Stimulated activated CD4-positive, alpha-beta T cell treated with anti-CD3 and anti-CD28 coated beads, Interleukin-4, amount 100 ng/mL, for 24 hours (primary cell): ENCODE data around the gene MMP17.
A peak's percentile ranks its signal among the peaks of the same experiment; 100 is the strongest.

ENCODE experiments used
- DNase-seq: peaks from one replicate; pipeline ENCODE4 v3.0.0-alpha.2; 2020

MMP17 gene

DNA sequence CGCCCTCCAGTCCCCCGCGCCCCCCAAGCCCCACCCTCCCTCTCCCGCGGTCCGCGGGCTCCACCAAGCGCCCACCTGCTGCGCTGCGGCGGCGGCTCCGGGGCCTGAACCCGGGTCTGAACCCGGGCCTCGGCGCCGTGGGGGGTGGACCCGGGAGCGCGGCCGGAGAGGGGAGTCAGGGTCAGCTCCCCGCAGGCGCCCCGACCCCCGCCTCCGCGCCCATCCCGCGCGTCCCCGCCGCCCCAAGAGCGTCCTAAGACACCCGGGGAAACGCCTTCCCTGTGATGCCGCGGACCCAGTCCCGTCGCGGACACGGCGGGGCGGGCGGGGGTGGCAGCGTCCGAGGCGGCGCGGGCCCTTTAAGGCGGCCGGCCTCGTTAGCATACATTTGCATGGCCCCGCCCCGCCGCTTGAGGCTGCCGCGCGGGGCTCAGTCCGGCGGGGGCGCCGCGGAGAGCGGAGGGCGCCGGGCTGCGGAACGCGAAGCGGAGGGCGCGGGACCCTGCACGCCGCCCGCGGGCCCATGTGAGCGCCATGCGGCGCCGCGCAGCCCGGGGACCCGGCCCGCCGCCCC, at the start of gene MMP17:
Gene MMP17 (plus strand): TSS at position 433 of the 574 bp plus-strand sequence. CDS start 102 bp downstream, at position 535.
- peak; percentile 33 for DNase-seq

DNA sequence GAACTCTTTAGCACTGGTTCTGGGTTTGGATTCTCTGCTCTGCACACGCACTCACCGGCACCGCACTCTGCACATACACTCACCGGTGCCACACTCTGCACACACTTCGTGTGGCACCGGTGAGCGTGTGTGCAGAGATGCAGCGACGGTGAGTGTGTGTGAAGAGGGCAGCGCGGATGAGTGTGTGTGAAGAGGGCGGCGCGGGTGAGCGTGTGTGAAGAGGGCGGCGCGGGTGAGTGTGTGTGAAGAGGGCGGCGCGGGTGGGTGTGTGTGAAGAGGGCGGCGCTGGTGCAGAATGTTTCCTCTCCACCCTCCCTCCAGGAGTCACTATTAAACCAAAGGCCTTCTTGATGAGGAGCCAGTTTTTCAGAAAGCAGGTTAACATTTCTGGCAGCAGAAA, 49.2 kb upstream of the MMP17 start:
- DNase-seq: no peak

DNA sequence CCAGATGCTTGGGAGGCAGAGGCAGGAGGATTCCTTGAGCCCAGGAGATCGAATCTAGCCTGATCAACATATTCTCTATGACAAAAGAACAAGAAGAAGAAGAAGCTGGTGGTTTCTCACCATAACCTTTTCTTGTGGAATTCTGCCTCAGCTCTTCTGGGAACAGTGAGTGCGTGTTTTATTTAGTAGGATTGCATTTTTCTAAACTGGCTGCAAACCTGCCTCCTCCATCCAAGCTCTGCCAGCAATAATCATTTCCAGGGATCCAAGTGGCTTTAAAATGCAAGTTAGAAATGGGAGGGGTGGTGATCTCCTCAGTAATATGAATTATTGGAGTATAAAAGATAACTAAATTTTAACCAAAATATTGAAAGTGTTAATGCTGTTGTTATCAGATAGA, 46.1 kb upstream of the MMP17 start:
- DNase-seq: no peak

DNA sequence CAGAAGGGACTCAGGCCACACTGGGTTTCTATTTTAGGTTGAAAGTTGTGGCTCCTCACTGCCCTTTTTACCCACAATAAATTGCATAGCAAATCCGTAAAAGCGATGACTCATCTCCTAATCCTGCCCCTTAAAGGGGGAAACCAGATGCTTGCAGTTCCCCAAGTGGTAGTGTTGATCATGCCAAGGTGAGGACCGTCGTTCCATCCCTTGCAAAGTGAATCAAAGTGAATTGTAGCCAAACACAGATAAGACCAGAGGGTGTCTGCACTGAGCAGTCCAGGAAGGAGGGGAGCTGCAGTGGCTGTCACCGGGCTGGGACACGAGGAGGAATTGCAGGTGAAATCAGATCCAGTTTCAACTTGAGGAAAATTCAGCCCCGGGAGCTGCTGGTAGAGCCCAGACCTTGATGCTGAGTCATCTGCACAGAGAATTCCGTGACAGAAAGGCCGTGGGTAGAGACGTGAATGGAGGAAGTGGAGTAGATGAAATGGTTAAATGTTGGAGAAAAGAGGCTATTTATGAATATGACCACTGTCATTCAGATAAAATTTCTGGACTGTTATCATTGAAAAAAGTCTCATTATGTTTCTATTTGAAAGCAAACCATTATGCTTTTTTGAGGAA, 44.2 kb upstream of the MMP17 start:
- DNase-seq: no peak

DNA sequence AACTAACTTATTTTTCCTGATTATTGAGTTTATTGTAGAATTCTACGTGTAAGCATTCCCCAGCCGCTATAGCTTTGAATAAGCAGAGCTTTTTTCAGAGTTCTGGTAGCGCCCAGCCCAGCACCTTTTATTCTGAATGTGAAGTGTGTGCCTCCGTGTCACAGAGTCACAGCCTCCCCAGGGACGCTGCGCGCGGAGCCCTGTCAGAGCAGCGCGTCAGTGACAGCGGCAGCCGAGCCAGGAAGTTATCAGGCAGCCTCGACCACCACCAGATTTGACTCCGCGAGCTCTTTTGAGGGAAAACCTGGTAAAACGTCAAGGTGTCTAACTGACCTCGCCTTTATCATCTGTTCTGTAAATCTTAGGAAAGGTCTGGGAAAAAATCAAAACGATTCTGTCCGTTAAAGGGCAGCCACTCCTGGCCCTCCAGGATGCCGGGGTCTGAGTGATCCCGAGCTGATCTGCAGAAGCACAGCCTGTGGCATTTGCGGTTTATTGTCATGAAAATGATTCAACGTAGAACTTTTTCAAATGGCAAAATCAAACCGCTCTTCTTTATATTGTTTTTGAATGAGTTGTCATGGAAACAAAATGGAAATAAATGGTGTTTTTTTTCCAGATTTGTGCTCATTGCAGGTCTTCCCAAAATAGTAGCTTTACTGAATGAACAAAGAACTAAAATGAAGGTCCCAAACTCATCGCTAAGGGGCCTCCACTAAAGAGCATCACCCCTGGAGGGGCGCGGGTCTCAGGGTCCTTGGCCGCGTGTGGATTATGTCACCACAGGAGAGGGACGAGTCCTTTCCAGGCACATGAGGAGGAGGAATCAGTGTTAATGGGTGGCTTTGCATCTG, 43.1 kb upstream of the MMP17 start:
- no peak for DNase-seq

DNA sequence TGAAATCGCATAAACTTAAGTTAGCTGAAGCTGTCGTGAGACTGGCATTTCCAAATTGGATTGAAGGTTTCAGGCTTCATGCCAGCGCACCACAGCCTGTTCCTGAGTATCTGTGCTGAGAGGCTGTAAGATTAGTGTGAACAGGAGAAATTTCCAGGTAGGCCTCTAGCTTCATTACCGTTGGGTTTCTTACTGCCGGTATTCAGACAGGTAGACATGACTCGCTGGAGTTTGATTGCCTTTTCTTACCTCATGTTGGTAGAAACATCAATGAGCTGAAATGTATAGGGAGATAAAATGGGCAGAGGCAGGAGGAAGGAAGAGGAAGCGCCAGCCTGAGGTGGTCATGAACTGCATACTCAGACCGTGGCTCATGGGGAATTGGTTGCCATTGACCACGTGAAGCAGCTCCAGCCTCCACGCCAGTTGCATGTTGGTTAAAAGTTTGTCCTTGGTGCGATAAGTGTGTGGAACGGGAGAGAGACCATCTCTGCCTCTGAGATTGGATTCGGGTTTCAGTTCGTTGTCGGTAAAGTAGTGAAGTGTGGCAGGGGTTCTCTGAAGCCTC, 42.3 kb upstream of the MMP17 start:
- DNase-seq: no peak

DNA sequence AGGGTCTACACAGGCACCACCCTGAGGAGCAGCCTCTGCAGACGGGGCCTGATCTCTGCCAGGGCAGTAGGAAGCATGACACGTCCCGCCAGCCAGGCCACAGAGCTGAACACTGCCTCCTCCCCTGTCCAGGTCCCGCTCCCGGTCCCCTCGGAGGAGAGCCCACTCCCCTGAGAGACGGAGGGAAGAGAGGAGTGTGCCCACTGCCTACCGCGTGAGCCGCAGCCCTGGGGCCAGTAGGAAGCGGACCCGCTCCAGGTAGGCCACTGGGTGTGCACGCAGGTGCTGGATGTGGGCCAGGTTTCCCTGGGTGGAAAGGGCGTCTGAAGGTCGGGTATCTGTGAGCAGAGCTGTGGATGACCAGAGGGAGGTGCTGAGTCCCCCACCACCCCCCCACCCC, 41.9 kb upstream of the MMP17 start:
- no peak for DNase-seq

DNA sequence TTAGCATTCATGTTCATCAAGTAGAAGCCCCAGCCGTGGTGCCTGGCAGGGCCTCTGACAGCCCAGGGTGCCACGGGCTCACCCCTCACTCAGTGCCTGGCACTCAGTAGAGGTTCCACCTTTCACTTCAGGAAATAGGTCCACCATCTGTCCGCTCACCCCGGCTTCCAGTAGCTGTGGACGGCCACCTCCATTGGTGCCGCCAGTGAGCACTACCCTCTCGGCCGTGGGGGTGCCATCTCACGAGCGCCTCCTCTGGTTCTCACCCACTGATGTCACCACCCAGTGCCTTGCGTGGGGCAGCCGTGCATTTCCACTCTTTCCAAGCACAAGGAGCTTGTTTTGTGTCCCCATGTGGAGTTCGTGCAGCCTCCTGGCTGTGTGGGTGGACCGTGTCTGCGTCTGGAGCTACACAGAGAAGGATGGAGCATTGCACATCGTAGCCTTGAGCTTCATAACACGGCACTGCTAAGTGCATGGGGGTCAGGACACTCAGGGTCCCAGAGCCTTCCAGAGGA, 41.0 kb upstream of the MMP17 start:
- DNase-seq: no peak

DNA sequence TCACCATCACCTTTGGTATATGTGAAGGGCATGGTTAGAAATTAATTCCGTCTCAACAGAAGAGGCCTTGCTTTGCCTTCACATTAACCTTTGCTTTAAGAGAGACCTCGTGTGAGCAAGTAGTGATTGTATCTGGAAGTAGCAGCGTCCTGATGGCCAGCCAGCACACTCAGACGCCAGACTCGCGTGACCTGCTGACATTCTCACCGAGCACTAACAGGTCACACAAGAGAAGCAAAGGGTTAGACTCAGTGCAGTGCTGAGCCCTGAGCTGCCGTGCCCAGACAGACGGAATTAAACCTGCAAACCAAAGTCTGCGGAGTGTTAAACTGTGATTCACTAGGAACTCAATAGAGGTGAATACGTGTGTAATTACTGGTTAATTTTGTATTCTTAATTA, 40.1 kb upstream of the MMP17 start:
- no peak for DNase-seq

DNA sequence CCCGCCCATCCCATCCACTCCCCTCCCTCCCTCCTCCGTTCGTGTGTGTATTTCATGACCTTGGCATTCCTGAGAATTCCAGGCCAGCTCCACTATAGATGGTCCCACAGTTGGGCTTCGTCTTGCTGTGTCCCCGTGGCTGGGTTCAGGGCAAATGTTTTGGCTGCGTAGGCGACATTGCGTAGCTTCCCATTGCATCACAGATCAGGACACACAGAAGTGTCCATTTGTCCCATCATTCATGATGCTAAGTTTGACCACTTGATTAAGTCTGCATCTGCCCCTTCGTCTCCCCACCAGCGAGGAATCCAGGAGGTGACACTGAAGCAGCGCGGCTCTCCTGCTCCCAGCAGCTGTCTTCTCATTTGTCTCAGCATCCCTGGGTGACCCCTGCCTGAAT, 38.6 kb upstream of the MMP17 start:
- no peak for DNase-seq

DNA sequence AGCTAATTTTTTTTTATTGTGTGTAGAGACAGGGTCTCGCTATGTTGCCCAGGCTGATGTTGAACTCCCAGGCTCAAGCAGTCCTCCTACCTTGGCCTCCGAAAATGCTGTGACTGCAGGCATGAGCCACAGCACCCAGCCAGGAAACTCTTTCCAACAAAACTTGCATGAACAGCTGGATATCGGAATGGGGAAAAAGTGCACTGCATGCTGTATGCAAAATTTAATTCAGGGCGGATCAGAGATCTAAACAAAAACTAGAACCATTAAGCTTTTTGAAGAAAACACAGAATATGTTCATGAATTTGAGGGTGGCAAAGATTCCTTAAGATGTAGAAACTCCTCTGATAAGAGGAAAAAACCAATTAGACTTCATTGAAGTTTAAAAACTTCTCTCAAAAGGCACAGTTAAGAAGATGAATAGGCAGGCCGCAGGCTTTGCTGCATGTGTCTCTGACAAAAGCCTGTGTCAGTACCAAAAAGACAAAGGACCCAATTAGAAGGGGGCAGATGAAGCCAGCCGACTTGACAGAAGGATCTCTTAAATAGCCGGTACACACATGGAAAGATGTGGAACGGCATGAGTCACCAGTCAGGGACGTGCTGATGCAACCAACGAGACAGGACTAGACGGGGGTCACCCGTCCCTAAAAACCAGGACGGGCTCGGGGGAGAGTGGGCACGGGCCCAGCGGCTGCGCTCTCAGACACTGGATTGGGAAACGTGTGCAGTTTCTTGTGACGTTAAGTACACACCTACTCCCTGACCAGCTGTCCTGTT, 34.8 kb upstream of the MMP17 start:
- no peak for DNase-seq

DNA sequence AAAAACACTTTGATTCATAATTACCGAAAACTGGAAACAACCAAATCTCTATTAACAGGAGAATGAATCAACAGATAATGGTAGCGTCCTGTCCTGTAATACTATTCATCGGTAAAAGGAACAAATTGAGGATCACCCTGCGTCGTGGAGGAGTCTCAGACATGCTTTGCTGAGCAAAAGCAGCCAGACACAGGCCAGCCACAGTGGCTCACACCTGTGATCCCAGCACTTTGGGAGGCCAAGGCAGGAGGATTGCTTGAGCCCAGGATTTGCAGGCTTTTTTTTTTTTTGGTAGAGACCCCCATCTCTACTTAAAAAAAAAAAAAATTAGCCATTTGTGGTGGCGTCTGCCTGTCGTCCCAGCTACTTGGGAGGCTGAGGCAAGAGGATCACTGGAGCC, 34.1 kb upstream of the MMP17 start:
- no peak for DNase-seq

DNA sequence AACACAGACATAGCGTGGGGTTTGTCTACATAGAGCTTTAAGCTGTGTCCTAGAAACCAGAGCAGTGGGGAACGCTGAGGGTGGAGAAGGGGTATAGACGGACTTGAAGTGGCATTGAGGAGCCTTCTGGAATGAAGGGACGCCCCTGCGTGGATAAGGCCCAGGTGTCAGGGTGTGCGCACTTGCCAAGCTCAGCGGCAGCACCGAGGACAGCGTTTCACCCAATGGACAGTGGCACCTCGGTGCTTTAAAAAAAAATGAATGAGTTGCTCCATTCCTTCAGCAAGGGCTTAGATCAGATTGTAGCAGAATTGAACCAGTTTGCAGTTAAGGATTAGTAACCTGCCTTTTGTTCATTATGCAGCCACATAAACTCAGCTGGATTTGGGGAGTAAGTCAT, 33.6 kb upstream of the MMP17 start:
- no peak for DNase-seq

DNA sequence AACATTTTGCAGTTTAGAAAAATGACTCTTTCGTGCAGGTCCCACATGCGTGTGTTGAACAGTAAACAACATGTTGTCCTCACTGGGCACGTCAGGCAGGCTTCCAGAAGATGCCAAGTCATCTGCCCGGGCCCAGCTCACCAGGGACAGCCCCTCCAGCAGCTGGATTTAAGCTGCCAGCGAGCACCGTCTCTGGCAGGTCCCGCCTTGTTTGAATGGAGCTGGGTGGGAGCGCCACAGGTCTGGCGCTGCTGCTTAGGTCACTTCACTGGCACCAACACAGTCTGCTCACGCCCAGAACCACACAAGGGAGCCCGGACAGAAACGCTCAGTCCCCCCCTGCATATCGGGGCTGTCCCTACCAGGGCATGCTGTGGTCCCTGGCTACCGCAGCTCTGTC, 33.1 kb upstream of the MMP17 start:
- DNase-seq: no peak

DNA sequence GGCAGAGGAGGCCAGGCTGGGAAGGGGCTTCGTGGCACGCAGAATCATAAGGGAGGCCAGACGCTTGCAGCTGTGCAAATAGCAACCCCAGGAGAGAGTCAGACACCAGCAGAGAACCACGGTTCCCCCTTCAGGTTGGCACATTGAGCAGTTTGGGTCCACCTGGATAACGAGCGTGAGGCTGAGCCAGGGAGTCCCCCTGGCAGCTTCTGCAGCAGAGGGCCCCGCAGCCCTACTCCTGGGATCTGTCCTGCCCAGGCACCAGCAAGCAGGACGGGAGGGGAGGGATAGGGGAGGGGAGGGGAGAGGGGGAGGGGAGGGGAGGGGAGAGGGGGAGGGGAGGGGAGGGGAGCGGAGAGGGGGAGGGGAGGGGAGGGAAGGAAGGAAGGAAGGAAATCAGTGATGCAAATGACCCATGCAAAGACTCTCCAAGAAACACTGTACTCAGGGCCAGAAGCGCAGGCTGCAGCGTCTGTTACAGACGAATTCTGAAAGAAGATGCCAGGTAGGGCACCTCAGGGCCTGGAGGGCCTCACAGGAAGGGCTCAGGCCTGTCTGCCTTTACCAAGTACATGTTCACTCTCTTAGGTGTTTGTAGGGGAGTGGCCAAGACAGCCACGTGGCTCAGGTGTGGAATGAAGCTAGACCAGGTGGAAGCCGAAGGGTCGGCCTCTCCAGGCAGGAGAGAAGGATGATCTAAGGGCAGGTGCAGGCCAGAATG, 32.3 kb upstream of the MMP17 start:
- no peak for DNase-seq

DNA sequence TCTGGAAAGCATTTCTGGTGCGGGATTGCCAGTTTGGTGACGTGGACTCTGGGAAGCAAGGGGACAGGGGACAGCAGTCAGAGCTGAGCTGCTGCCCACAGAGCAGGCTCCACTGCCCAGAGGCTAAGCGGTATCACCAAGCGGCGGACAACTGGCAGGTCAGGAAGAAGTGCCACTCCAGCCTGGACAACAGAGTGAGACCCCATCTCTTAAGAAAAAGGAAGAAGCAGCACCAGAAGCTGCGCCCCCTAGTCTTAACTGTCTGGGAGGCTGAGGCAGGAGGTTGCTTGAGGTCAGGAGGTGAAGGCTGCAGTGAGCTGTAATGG, 31.8 kb upstream of the MMP17 start:
- no peak for DNase-seq

DNA sequence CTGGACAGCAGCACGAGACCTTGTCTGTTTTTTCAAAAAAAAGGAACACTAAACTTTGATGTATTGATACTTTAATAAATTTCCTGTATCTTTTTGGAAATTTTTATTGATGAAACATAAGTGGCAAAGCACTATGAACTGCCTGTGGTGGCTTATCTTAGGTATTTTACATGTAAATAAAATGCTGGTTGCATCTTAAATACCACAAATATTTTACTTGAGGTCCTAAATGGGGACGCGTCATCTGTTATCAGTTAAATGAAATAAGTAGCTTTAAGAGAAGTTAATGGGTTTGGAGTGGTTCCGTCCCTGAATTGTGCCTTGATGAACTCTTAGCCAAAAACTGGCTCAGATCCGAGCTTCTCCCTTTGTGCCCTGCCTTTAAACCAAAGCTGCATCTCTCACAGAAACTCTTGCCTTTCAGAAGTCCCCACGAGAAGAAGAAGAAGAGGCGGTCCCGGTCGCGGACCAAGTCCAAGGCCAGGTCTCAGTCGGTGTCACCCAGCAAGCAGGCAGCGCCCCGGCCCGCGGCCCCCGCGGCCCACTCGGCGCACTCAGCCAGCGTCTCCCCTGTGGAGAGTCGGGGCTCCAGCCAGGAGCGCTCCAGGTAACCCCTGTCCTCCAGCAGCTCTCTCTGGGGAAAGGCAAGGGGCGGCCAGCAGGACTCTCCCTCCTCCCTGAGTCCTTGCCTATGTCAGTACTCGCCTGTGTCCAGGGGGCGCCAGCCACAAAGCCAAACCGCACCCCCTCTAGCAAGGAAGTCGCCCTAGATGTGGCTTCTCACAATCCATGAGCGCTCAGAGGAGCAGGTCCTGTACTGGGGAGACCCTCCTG, 31.2 kb upstream of the MMP17 start:
- no peak for DNase-seq

DNA sequence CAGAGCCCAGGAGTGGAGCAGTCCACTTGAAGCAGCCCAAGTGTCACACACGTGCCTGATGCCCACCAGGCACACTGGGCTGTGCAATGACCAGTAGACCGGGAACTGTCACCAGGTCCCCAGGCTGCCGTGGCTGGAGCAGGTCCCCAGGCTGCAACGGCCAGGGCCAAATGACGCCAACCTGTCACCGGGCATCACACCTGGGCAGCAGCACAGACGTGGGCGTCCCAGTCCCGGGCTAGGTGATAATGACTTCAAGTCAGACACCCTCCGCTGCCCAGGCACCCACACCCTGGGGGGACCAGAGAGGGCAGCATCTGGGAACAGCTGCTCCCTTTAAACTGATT, 30.6 kb upstream of the MMP17 start:
- DNase-seq: no peak

DNA sequence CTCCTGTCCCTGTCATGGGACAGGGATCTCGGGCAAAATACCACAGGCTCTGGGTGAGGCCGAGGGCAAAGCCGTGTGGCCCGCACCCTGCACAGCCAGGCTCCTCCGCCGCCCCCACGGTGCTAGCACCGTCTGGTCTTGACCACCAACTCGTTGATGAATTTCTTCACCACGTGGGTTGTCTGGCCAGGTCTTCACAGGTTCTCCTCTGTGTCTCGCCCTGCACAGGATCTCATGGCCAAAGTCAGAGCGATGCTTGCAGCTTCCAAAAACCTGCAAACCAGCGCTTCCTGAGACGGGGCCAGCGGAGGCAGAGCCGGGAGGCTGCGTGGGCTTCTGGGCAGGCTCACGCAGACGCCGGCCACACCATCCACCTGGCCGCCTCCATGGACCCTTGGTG, 29.0 kb upstream of the MMP17 start:
- DNase-seq: no peak

DNA sequence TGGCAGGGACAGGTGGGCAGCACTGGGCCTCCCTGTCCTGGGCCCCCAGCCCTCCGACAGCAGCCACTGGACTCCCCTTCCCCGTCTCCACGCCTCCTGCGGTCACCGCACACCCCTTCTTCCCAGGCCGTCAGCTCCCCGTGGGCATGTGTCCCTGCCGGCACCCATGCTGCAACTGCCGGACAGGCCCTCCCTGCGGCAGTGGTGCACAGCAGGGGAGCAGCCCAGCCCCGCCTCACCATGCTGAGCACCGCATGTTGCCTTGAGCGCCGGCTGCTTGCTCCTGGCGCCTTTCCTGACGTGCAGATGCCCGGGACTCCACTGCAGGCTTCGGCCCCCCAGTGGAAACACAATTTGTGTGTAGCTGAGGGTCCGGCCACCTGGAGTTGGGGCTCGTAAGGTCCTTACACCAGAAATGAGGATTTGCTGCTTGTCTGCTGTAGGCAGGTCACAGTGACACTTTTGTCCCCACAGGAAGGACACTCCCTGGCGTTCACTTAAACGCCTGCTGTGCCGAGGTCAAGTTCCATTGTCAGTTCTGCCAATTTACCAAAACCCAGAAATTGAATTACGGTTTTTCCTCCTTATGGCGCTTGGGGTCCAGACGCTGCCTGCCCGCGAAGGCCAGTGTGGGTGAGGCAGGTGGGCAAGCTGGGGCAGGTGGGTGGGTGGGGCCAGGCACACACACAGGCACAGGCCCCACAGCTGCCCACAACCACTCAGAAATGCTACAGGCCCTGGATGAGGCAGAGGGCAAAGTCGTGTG, 28.2 kb upstream of the MMP17 start:
- no peak for DNase-seq
